Hepatic stellate cell (primary cell): ENCODE results near the gene DDX42.
A peak's percentile ranks its signal among the peaks of the same experiment; 100 is the strongest.
"Not testable (repeated sequence)": the region's sequence is repeated elsewhere in the genome, so short reads cannot be mapped to it uniquely, and the experiment has no call there.

Experiments used
- DNase-seq: peaks from one replicate; pipeline ENCODE4 v3.0.0; 2011; ENCODE audit warnings: low spot score

Gene DDX42

GRCh38 chr17:63840591-63841349, 66.8 kb downstream of the DDX42 start:
- DNase-seq: no peak

DNA sequence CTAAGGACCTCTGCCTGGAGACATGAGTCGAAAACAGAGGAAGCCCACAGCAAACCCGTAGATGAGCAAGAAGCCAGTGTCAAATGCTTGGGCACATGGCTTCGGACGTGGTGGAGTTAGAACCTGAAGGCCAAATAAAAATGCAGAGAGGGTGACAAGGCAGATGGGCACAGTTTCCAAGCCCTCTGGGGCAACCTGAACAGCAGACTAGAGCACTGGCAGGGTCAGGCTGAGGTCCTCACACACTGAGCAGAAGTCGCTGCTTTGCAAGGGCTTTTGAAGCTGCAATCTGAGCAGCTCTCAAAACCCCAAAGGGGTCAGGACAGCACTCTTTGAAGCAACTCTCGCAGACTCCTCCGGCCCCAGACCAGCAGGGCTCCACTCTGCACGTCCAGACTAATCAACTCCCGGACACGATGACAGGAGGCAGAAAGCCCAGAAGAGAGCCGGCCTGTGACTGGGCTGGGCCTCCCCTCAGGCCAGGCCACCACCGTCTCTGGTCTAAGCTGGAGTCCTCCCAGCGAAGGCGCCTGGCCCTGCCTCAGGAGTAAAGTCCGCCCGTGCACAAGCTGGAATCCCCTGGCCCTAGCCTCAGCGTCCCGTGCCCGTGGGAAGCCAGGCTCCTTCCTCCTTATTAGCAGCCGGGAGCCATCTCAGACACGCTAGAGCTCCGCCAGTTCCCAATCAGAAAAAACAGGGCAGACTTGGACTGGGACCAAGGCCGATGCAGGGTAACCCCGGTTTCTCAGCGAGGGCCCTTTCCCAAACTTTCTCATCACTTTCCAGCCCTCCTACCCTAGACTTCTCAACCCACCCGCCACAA, 67.6 kb downstream of the DDX42 start:
- peak; percentile 48 for DNase-seq

DNA sequence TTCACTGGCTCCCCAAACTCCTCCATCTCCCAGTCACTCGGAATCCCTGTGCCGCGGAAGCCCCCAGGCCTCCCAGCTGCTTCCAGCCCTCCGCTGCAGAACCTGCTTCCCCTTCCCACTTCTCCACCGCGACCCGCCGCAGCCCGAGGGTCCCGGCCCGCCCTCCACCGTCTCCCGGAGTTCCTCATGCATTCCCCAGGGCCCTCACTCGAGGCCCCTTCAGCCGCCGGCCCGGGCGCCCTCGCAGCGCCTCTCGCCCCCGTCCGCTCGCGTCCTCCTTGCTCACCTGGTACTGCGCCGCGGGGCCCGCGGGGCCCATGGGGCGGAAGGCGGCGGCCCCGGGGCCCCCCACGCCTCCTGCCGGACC, 68.2 kb downstream of the DDX42 start:
- peak; percentile 28 for DNase-seq

- DNase-seq: peak; percentile 96
These were observed 68.8 kb downstream of the DDX42 start, which contains the start of gene SMARCD2 for GRCh38 chr17:63842540-63843386. Gene SMARCD2 (minus strand): TSS chr17:63842685. CDS start chr17:63842674, 11 bp downstream.

DNA sequence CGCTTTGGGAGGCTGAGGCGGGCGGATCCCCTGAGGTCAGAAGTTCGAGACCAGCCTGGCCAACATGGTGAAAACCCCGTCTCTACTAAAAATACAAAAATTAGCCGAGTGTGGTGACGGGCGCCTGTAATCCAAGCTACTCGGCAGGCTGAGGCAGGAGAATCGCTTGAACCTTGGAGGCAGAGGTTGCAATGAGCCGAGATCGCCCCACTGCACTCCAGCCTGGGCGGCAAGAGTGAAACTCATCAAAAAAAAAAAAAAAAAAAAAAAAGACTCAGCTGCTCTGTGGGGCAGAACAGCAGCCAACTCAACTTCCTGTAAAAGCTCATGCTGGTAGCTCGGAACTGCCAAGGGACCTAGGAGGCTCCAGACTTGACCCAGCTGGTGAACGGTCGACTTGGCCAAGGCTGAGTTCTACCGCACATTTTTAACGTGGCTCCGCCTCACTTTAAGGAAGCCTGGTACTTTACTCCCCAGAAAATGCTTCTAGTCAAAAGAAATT, 69.5 kb downstream of the DDX42 start:
- DNase-seq: peak; percentile 76

GRCh38 chr17:63843910-63844677, 70.1 kb downstream of the DDX42 start:
- no peak for DNase-seq

GRCh38 chr17:63845509-63845908, 71.5 kb downstream of the DDX42 start:
- DNase-seq: no peak

GRCh38 chr17:63847525-63848249, 73.7 kb downstream of the DDX42 start:
- DNase-seq: no peak

GRCh38 chr17:63848834-63849689, 75.1 kb downstream of the DDX42 start:
- peak; percentile 94 for DNase-seq

- no peak for DNase-seq
These were observed 76.4 kb downstream of the DDX42 start for GRCh38 chr17:63850401-63850800.

- no peak for DNase-seq
These were observed 79.3 kb downstream of the DDX42 start for GRCh38 chr17:63853260-63853659.

GRCh38 chr17:63854709-63855108, 80.7 kb downstream of the DDX42 start:
- DNase-seq: no peak

DNA sequence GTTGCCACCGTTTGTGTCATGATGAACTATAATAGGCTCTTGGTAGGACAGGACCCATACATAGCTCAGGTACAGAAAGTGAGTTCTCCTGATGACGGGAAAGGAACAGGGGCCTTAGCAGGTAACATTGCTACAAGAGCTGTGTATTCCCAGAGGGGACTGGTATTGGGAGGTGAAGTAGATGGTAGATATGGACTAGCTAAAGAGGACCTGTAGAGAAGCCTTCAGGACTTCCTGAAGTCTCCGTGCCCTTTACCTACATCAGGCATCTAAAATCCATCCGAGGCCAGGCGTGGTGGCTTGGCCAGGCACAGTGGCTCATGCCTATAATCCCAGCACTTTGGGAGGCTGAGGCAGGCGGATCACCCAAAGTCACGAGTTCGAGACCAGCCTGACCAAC, 81.2 kb downstream of the DDX42 start:
- no peak for DNase-seq

GRCh38 chr17:63856425-63856824, 82.5 kb downstream of the DDX42 start:
- not testable (repeated sequence) for DNase-seq

DNA sequence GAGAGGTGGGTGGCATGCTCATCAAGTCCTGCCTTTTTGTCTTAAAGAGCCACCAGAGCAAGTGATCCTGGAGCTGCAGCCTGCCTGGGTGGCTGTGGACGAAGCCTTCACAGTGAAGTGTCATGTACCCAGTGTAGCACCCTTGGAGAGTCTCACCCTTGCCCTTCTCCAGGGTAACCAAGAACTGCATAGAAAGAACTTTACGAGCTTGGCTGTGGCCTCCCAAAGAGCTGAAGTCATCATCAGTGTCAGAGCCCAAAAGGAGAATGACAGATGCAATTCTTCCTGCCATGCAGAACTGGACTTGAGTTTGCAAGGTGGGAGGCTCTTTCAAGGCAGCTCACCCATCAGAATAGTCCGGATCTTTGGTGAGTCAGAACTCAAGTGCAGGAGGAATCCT, 85.3 kb downstream of the DDX42 start:
- no peak for DNase-seq

DNA sequence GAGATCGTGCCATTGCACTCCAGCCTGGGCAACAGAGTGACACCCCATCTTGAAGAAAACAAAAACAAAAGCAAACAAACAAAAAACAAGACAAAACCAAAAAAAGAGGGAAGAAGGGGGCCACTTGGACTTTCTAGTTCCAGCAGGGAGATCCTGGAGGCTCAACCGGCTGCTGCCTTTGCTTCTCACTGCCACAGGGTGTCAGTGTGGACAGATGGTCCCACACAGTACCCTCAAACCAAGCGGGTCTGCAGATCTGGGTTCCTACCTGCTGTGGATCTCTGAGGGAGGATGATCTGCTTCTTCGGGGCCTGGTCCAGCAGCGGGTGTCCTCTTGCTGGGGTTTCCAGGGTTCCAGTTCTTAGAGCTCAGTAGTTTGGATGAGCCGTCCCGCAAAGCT, 92.7 kb downstream of the DDX42 start:
- DNase-seq: not testable (repeated sequence)
